ENCODE measurements around the gene FIS1.
"Not testable (repeated sequence)": the region's sequence is repeated elsewhere in the genome, so short reads cannot be mapped to it uniquely, and the experiment has no call there.

The FIS1 gene

GRCh38 chr7:101255796-101256195, 10.9 kb upstream of the FIS1 start:
- DNase-seq: no peak

DNA sequence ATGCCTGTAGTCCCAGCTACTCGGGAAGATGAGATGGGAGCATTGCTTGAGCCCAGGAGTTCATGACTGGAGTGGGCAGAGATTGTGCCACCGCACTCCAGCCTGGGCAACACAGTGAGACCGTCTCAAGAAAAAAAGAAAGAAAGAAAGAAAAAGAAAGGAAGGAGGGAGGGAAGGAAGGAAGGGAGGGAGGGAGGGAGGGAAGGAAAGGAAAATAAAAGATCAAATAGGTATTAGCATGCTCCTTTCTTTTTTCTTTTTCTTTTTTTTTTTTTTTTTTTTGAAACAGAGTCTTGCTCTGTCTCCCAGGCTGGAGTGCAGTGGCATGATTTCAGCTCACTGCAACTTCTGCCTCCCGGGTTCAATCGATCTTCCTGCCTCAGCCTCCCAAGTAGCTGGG, 8.3 kb upstream of the FIS1 start:
- not testable (repeated sequence) for DNase-seq

GRCh38 chr7:101251871-101252659, 7.2 kb upstream of the FIS1 start:
- peak; percentile 96 for DNase-seq

DNA sequence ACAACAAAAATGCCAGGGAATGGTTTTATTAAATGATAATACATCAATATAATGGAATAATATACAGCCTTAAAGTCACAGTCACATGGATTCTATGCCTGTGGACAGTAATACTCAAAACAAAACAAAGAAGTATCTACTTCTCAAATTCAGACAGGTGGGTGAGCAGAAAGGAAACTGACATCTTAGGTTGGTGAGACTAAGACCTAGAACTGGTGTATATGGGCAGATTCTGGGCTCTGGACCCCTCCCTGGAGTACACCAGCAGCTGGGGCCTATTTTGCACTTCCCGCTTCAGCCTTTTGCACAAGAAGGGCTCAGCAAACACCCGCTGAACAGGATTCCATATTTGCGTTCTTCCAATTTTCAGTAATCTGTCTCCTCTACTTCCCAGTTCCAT, 5.4 kb upstream of the FIS1 start:
- DNase-seq: no peak

DNA sequence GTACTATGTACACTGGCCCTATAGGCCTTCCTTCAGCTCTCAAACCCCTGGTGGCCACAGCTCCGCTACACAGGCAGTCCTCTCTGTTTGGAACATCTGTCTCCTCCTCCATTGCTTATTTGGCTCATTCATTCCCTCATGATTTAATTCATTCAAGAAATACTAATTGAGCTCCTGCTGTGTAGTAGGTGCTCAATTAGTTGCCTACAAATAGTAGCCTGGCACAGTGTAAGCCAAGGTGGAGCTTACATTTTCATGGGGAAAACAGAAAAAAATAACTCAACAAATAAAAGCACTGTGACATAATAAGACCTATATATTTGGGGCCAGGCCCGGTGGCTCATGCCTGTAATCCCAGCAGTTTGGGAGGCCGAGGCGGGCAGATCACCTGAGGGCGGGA, 3.4 kb upstream of the FIS1 start:
- DNase-seq: no peak

- DNase-seq: no peak
Observed at GRCh38 chr7:101245147-101245668, 327 bp upstream of the FIS1 start.

GRCh38 chr7:101243646-101244374, 1.1 kb downstream of the FIS1 start:
- DNase-seq: no peak

DNA sequence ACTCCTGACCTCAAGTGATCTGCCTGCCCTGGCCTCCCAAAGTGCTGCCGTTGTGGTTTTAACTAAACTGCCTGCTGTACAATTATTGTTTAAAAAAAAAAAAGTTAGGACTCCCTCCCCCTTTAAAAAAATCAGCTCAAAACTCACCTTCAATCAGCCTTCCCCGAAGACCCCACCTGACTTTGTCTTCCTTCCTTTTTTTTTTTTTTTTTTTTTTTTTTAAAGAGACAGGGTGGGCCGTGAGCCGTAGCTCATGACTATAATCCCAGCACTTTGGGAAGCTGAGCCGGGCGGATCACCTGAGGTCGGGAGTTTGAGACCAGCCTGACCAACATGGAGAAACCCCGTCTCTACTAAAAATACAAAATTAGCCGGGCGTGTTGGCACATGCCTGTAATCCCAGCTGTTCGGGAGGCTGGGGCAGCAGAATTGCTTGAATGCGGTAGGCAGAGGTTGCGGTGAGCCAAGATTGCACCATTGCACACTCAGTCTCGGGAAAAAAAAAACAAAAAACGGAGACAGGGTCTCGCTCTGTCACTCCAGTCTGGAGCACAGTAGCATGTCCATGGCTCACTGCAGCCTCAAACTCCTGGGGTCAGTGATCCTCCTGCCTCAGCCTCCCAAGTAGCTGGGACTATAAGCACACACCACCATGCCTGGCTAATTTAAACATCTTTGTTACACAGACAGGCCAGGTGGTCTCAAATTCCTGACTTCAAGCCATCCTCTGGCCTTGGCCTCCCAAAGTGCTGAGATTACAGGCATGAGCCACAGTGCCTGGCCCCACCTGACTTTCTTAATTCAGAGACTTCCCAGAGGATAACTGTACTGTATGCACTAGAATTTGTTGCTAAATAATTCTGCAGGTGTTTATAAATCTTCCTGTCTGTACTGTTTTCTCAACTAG, 3.2 kb downstream of the FIS1 start:
- peak; percentile 50 for DNase-seq

- DNase-seq: no peak
Observed at GRCh38 chr7:101241015-101241363, 3.9 kb downstream of the FIS1 start.

- DNase-seq: no peak
Observed at GRCh38 chr7:101240226-101241014, 4.5 kb downstream of the FIS1 start.

DNA sequence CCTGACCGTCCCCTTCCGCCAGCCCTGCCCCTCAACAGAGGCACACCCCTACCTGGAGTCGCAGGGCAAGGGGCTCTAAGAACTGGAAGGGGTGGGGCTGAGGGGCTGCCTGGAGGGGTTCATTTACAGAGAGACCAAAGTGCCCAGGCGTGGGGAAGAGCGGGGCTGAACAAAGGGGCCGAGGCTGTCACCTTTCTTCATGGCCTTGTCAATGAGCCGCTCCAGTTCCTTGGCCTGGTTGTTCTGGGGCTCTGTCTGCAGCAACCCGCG, 5.0 kb downstream of the FIS1 start:
- DNase-seq: no peak

- no peak for DNase-seq
Observed at GRCh38 chr7:101239191-101239950, 5.5 kb downstream of the FIS1 start.

DNA sequence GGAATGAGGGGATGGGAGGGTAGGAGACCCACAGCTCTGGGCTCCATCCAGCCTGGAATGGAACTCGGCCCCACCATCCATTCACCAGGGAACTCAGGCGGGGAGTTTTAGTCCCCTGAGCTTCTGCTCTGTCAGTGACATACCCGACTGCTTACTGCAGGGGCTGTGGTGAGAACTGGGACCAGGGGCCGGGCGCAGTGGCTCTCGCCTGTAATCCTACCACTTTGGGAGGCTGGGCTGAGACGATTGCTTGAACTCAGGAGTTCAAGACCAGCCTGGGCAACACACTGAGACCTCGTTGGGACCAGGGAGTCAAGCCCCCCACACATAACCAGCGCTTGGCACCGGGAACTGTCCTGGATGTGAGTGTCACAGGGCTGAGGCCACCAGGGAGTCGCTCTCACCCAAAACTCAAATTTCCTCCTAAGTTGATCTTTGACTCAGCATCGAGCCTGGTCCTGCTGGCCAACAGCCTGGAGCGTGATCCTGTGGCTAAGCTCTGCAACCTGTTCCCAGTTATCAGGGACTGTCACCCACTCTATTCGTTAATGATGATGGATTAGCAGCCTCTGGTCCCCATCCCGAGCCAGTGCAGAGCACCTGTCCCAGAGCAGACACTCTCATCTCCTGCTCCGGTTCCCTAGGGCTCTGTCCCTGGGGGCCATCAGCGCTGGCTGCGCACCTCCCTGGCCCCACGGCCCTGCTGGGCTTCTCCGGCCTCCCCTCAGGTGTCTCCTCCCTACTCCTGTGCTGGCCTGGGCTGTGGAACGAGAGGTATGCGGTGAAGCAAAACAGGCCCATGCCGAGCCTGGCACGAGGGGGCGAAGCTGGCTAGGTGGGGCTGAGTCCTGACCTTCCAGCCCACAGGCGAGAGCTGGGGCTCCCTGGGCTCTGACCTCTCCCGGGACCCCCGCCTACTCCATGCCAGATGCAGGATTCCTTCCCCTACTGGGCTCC, 6.4 kb downstream of the FIS1 start:
- DNase-seq: no peak

DNA sequence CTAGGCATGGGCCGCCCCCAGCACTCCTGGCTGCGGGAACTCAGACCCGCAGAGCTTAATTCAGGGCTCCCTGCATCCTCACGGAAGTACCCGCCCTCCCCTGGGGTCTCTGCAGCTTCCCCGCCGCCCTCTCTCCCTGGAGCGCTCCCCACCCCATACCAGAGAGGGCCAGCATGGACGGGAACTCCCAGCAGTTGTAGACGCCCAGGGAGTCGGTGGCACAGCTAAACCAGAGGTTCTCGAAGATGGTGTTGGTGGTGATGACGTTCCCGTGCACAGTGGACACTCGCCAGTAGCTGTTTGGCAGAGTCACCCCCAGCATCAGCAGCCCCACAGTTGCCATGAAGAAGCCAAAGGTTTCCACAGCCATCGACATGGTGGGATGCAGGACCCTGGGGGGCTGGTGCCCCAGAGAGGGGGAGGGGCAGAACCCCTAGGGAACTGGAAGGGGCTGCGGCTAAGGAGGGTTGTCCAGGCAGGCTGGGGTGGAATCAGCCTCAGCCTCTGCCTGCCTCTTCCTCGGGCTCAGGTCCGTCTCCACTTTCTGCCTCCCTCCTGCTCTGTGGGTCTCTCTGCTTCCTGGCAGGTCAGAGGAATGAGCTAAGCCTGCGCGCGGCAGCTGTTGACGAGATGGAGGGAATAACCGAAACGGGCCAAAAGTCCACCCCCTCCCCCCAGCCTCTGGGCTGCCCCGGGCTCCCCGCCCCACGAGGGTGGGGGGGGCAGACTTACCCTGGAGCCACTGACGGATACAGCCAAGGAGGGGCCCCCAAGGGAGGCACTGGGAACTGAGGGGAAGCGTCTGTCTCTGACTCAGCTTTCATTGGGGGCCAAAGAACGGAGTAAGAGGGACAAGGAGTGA, 7.4 kb downstream of the FIS1 start, which contains the start of gene CLDN15:
TSS of gene CLDN15 (minus strand) at position 597 of the 862 bp plus-strand sequence. CDS start at position 376, 221 bp downstream.
- DNase-seq: no peak

GRCh38 chr7:101236292-101236835, 8.5 kb downstream of the FIS1 start:
- DNase-seq: no peak

DNA sequence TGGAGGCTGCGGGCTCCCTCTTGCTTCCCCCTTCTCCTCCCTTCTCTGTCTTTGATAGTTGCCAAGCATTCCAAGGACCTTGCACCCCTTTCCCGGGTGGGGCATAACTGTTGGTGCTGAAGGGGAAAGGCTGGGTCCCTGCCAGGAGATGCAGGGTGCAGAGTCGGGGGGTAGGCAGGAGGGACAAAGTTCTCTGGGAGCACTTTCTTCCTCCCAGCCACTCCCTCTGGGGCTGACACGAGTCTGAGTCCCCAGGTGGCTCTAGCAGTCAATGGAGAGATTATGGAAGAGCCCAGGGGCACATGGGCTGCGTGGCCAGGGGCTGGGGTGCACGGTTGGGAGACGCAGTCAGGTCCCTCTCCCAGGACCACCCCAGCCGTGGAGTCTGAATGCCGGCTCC, 9.4 kb downstream of the FIS1 start:
- no peak for DNase-seq

DNA sequence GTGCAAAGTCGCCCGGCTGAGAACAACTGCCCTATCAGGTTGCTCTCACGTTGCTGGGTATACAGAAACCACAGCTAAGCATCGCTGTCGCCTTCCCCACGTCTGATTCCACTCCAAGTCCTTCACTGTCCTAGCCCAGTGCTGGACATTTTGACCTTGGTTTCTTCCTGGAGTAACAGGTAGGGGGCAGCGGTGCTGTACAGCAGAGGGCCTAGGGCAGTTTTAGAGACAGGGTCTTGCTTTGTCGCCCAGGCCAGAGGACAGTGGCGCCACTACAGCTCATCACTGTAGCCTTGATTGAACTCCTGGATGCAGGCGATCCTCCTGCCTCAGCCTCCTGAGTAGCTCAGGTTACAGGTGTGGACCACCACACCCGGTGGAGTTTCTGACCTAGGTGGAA, 9.8 kb downstream of the FIS1 start:
- no peak for DNase-seq

GRCh38 chr7:101234636-101235035, 10.2 kb downstream of the FIS1 start:
- no peak for DNase-seq

DNA sequence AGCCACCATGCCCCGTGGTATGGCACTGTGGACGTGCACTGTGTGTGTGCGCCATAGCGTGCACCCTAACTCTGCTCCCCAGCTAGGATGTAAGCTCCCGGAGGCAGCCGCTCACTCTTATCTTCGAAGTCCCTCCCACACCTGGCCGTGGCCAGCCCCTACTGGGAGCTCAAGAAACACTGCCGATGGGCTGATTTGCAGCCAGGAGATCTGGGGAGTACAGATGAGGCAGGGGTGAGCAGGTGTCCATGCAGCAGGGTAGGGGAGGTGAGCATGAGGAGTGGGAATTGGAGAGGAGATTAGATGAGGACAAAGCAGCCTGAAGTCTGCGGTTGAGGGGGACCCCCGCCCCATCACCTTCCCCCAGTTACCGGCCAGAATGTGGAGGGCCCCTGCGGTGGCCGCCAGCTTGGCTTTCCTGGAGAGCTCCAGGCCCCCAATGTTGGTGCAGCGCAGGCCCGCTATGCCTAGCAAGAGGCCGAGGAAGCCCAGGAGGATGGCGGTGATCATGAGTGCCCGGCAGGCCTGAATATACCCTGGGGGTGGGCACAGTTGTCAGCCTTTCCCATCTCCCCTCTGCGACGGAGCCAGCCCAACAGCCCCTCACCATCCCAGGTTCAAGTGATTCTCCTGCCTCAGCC, 10.9 kb downstream of the FIS1 start:
- no peak for DNase-seq

All from NCI-H1694 (cell line).